Immature natural killer cell (primary cell): ENCODE measurements around the gene NRSN2. TPM values are rescaled to one million over a fixed set of nuclear protein-coding genes. Genes with fewer than 3 reads are reported as not detected.

Source experiments
- DNase-seq, 3 donors: peaks; one replicate each; pipeline ENCODE4 v3.0.0; 2022; ENCODE audit warnings: mixed read lengths in 1 of 3
- H3K27ac Mint-ChIP-seq, 6 donors: one replicate each; pipeline ENCODE4 v1.8.0; 2020; ENCODE audit warnings: mixed read lengths in 6 of 6, mild to moderate bottlenecking in 5 of 6, inconsistent platforms in 4 of 6, moderate library complexity in 3 of 6
- H3K27me3 Mint-ChIP-seq, 3 donors: one replicate each; pipeline ENCODE4 v1.8.0; 2020 to 2021; ENCODE audit warnings: low read depth in 3 of 3, mild to moderate bottlenecking in 3 of 3, mixed read lengths in 3 of 3, moderate library complexity in 3 of 3, inconsistent platforms in 1 of 3
- H3K36me3 Mint-ChIP-seq, 3 donors: one replicate each; pipeline ENCODE4 v1.8.0; 2020; ENCODE audit warnings: mixed read lengths in 3 of 3, inconsistent platforms in 2 of 3, mild to moderate bottlenecking in 2 of 3
- H3K4me1 Mint-ChIP-seq, 2 donors: one replicate each; pipeline ENCODE4 v1.8.0; 2020; ENCODE audit warnings: inconsistent platforms in 2 of 2, mild to moderate bottlenecking in 2 of 2, mixed read lengths in 2 of 2, moderate library complexity in 1 of 2
- H3K4me3 Mint-ChIP-seq, 5 donors: one replicate each; pipeline ENCODE4 v1.8.0; 2020; ENCODE audit warnings: mild to moderate bottlenecking in 5 of 5, mixed read lengths in 5 of 5, inconsistent platforms in 3 of 5, moderate library complexity in 3 of 5
- H3K9me3 Mint-ChIP-seq, 6 donors: one replicate each; pipeline ENCODE4 v1.8.0; 2020; ENCODE audit warnings: mild to moderate bottlenecking in 6 of 6, mixed read lengths in 6 of 6, inconsistent platforms in 4 of 6, moderate library complexity in 3 of 6
- polyA plus RNA-seq, 3 donors: library from polyadenylated mRNA; unstranded; fragments of 300-500 nt; fragmentation: Illumina TruSeq; gene quantifications; one replicate each; pipeline ENCODE4 v1.2.3, GENCODE V29; 2021

The NRSN2 gene
- 1 to 10 TPM; 6.7 to 8.9 (median 7.1) TPM for polyA plus RNA-seq

- H3K27ac Mint-ChIP-seq = peak within 1 kb of the TSS; percentile 65 to 89 (median 81)
- H3K4me1 Mint-ChIP-seq = peaks cover 12 to 20% of the 10 kb centered on the region in 2 donors
- H3K4me3 Mint-ChIP-seq = peak within 1 kb of the TSS; percentile 88 to 98 (median 97)
- peak in 2 of 3 donors; percentile 33 for DNase-seq
- peaks cover 3 to 6% (median 4%) of the 10 kb centered on the region in 3 donors for H3K27me3 Mint-ChIP-seq
- H3K9me3 Mint-ChIP-seq = no peaks in the 10 kb centered on the region
- H3K36me3 Mint-ChIP-seq = peaks cover 0 to 9% (median 0%) of the 10 kb centered on the region in 3 donors
These were observed at the start of gene NRSN2 for GRCh38 chr20:346640-347316. Gene NRSN2, plus strand, starts transcription at chr20:347111. Its CDS starts 2,533 bp downstream, at chr20:349644.

GRCh38 chr20:297925-298775, 48.8 kb upstream of the NRSN2 start:
- H3K27ac Mint-ChIP-seq = peak overlapping the region; percentile 96 to 100 (median 97)
- H3K4me1 Mint-ChIP-seq = peaks cover 42 to 45% of the 10 kb centered on the region in 2 donors
- H3K27me3 Mint-ChIP-seq = peaks cover 12 to 23% (median 22%) of the 10 kb centered on the region in 3 donors
- DNase-seq = peak; percentile 34 to 45 (median 35)
- peaks cover 0 to 7% (median 4%) of the 10 kb centered on the region in 3 donors for H3K36me3 Mint-ChIP-seq
- peaks cover 0 to 3% (median 0%) of the 10 kb centered on the region in 6 donors for H3K9me3 Mint-ChIP-seq
- peak overlapping the region; percentile 99 to 100 (median 100) for H3K4me3 Mint-ChIP-seq

GRCh38 chr20:298776-299391, 48.0 kb upstream of the NRSN2 start:
- DNase-seq = peak in 1 of 3 donors; percentile 19
- Mint-ChIP-seq H3K9me3 (peaks cover 0 to 3% (median 0%) of the 10 kb centered on the region in 6 donors), H3K27ac (peak overlapping the region; percentile 96 to 100 (median 97)), H3K36me3 (peaks cover 0 to 7% (median 4%) of the 10 kb centered on the region in 3 donors), H3K4me3 (peak overlapping the region; percentile 99 to 100 (median 100)), H3K4me1 (peaks cover 42 to 45% of the 10 kb centered on the region in 2 donors), H3K27me3 (peaks cover 12 to 22% (median 19%) of the 10 kb centered on the region in 3 donors)

- Mint-ChIP-seq H3K9me3 (peaks cover 0 to 3% (median 0%) of the 10 kb centered on the region in 6 donors), H3K27ac (peak overlapping the region; percentile 43 to 97 (median 77)), H3K4me3 (peak overlapping the region; percentile 31 to 100 (median 65)), H3K36me3 (peaks cover 0 to 7% (median 4%) of the 10 kb centered on the region in 3 donors), H3K27me3 (peaks cover 12 to 22% (median 19%) of the 10 kb centered on the region in 3 donors), H3K4me1 (peaks cover 42 to 45% of the 10 kb centered on the region in 2 donors)
- no peak for DNase-seq
These were observed 46.4 kb upstream of the NRSN2 start for GRCh38 chr20:300345-300990.

GRCh38 chr20:301886-302848, 44.7 kb upstream of the NRSN2 start:
- DNase-seq = no peak
- H3K4me3 Mint-ChIP-seq = no peak overlapping the region
- H3K36me3 Mint-ChIP-seq = peaks cover 0 to 11% (median 4%) of the 10 kb centered on the region in 3 donors
- H3K27ac Mint-ChIP-seq = peak overlapping the region in 3 of 6 donors; percentile 5 to 41 (median 36)
- H3K27me3 Mint-ChIP-seq = peaks cover 9 to 12% (median 11%) of the 10 kb centered on the region in 3 donors
- H3K9me3 Mint-ChIP-seq = peaks cover 0 to 3% (median 0%) of the 10 kb centered on the region in 6 donors
- peaks cover 27 to 29% of the 10 kb centered on the region in 2 donors for H3K4me1 Mint-ChIP-seq

- H3K36me3 Mint-ChIP-seq = peaks cover 0 to 7% (median 4%) of the 10 kb centered on the region in 3 donors
- DNase-seq = no peak
- no peak overlapping the region for H3K4me3 Mint-ChIP-seq
- peaks cover 3 to 8% (median 3%) of the 10 kb centered on the region in 3 donors for H3K27me3 Mint-ChIP-seq
- peaks cover 0 to 1% (median 0%) of the 10 kb centered on the region in 6 donors for H3K9me3 Mint-ChIP-seq
- no peak overlapping the region for H3K27ac Mint-ChIP-seq
- peaks cover 13 to 16% of the 10 kb centered on the region in 2 donors for H3K4me1 Mint-ChIP-seq
These were observed 41.2 kb upstream of the NRSN2 start for GRCh38 chr20:305745-306144.

GRCh38 chr20:308427-309038, 38.4 kb upstream of the NRSN2 start:
- Mint-ChIP-seq H3K9me3 (no peaks in the 10 kb centered on the region), H3K27me3 (peaks cover 3 to 6% (median 5%) of the 10 kb centered on the region in 3 donors), H3K27ac (peak overlapping the region in 1 of 6 donors; percentile 40), H3K4me3 (no peak overlapping the region), H3K36me3 (peaks cover 0 to 3% (median 0%) of the 10 kb centered on the region in 3 donors), H3K4me1 (peaks cover 15 to 23% of the 10 kb centered on the region in 2 donors)
- DNase-seq = no peak

GRCh38 chr20:309306-309840, 37.5 kb upstream of the NRSN2 start:
- H3K4me3 Mint-ChIP-seq = peak overlapping the region; percentile 27 to 52 (median 49)

GRCh38 chr20:309841-310644, 36.9 kb upstream of the NRSN2 start:
- Mint-ChIP-seq H3K27me3 (peaks cover 3 to 6% (median 5%) of the 10 kb centered on the region in 3 donors), H3K36me3 (peaks cover 0 to 3% (median 0%) of the 10 kb centered on the region in 3 donors), H3K4me3 (peak overlapping the region; percentile 78 to 87 (median 82)), H3K9me3 (no peaks in the 10 kb centered on the region), H3K27ac (peak overlapping the region; percentile 57 to 91 (median 72)), H3K4me1 (peaks cover 15 to 23% of the 10 kb centered on the region in 2 donors)
- DNase-seq = peak; percentile 79 to 83 (median 80)

More at GRCh38 chr20:309306-309840, 37.5 kb upstream of the NRSN2 start:
- DNase-seq = no peak
- peaks cover 15 to 23% of the 10 kb centered on the region in 2 donors for H3K4me1 Mint-ChIP-seq
- H3K9me3 Mint-ChIP-seq = no peaks in the 10 kb centered on the region
- H3K36me3 Mint-ChIP-seq = peaks cover 0 to 3% (median 0%) of the 10 kb centered on the region in 3 donors
- H3K27ac Mint-ChIP-seq = peak overlapping the region in 4 of 6 donors; percentile 17 to 78 (median 62)
- H3K27me3 Mint-ChIP-seq = peaks cover 3 to 6% (median 5%) of the 10 kb centered on the region in 3 donors

- H3K27me3 Mint-ChIP-seq = peaks cover 3 to 6% (median 5%) of the 10 kb centered on the region in 3 donors
- no peak for DNase-seq
- H3K4me1 Mint-ChIP-seq = peaks cover 15 to 23% of the 10 kb centered on the region in 2 donors
- H3K36me3 Mint-ChIP-seq = peaks cover 0 to 3% (median 0%) of the 10 kb centered on the region in 3 donors
- peak overlapping the region in 3 of 6 donors; percentile 71 to 81 (median 73) for H3K27ac Mint-ChIP-seq
- peak overlapping the region; percentile 78 to 87 (median 82) for H3K4me3 Mint-ChIP-seq
- H3K9me3 Mint-ChIP-seq = no peaks in the 10 kb centered on the region
These were observed 36.3 kb upstream of the NRSN2 start for GRCh38 chr20:310645-311044.
